ENCODE measurements around the gene GALNT10. TPM values are rescaled to one million over a fixed set of nuclear protein-coding genes. Genes with fewer than 3 reads are reported as not detected.

GALNT10 gene
- total RNA-seq, 1 donor, result 46.5 TPM

- no peak for DNase-seq (ENCODE audit: low read depth)
- H3K4me3 ChIP-seq (ENCODE audit: low read depth, low read length), result no peak overlapping the region
- no peak for TF ChIP-seq CTCF (IDR thresholded peaks at IDR 0.05; ENCODE audit: insufficient read depth, low read length)
Observed at GRCh38 chr5:154415114-154415513, 224.6 kb downstream of the GALNT10 start.

- TF ChIP-seq CTCF (IDR thresholded peaks at IDR 0.05; ENCODE audit: insufficient read depth, low read length), result no peak
- DNase-seq (ENCODE audit: low read depth), result no peak
- no peak overlapping the region for H3K4me3 ChIP-seq (ENCODE audit: low read depth, low read length)
Observed at GRCh38 chr5:154418344-154418820, 227.8 kb downstream of the GALNT10 start.

GRCh38 chr5:154419236-154419635 is 228.7 kb downstream of the GALNT10 start:
- H3K4me3 ChIP-seq (ENCODE audit: low read depth, low read length), result no peak overlapping the region
- TF ChIP-seq CTCF (IDR thresholded peaks at IDR 0.05; ENCODE audit: insufficient read depth, low read length), result no peak
- DNase-seq (ENCODE audit: low read depth), result no peak

- no peak for DNase-seq (ENCODE audit: low read depth)
- peak; percentile 32 for TF ChIP-seq CTCF (IDR thresholded peaks at IDR 0.05; ENCODE audit: insufficient read depth, low read length)
- no peak overlapping the region for H3K4me3 ChIP-seq (ENCODE audit: low read depth, low read length)
Observed at GRCh38 chr5:154421868-154422267, 231.3 kb downstream of the GALNT10 start.

GRCh38 chr5:154422298-154422697 is 231.8 kb downstream of the GALNT10 start:
- TF ChIP-seq CTCF (IDR thresholded peaks at IDR 0.05; ENCODE audit: insufficient read depth, low read length), result no peak
- H3K4me3 ChIP-seq (ENCODE audit: low read depth, low read length), result no peak overlapping the region
- no peak for DNase-seq (ENCODE audit: low read depth)

- DNase-seq (ENCODE audit: low read depth), result no peak
- no peak for TF ChIP-seq CTCF (IDR thresholded peaks at IDR 0.05; ENCODE audit: insufficient read depth, low read length)
Observed at GRCh38 chr5:154428208-154428607, 237.7 kb downstream of the GALNT10 start.

GRCh38 chr5:154429341-154429740 is 238.8 kb downstream of the GALNT10 start:
- no peak for DNase-seq (ENCODE audit: low read depth)
- no peak for TF ChIP-seq CTCF (IDR thresholded peaks at IDR 0.05; ENCODE audit: insufficient read depth, low read length)
- no peak overlapping the region for H3K4me3 ChIP-seq (ENCODE audit: low read depth, low read length)

More at GRCh38 chr5:154428208-154428607, 237.7 kb downstream of the GALNT10 start:
- no peak overlapping the region for H3K4me3 ChIP-seq (ENCODE audit: low read depth, low read length)

Measured in fibroblast of the aortic adventitia (primary cell).